Measurements from ENCODE around the gene CCNH. TPM values are rescaled to one million over a fixed set of nuclear protein-coding genes. Genes with fewer than 3 reads are reported as not detected.

Gene CCNH
- total RNA-seq = 10 to 100 TPM; 33.0 to 98.0 (median 67.6) TPM

DNA sequence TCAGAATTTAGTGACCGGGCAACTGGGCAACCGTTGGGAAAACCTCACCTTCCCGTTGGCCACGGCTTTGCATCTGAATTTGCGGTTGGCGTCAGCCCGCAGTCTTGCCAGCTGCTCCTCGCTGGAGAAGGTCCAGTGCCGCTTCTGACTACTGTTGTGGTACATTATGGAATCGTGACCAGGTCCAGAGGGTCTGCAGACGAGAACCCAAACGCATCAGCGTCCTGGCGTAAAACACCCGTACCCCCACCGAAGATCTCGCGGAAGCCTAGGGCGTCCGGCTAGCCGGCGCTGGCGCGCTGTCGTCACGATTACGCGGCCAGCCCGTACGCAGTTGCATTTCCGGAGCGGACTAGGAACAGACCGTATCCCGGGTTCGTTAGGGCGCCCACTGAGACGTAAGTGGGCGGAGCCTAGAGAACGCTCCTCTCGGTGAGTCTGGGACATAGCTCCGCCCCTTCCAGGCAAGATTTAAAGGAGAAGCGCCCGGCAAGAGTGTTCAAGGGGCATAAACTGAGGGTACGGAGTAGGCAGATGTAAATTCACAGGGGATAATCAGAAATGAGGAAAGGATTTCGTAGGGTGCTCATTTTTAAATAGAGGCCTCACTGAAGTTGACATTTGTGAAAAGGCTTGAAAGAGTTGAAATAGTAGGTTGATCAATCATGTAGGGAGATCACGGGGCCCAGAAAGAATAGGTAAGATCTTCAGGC lies at the start of gene CCNH:
Gene CCNH (minus strand): TSS at position 301 of the 713 bp plus-strand sequence. CDS start 136 bp downstream, at position 165.
- WGBS = under 1% methylated on average over 12 of the region's 46 CpGs
- intact Hi-C loops (cut with DNase I) = loop anchor here (5.0 kb wide), 1 partner anchor 145 kb away; the partner anchor contains the start of gene RASA1
- TF ChIP-seq POLR2A (IDR thresholded peaks at IDR 0.05; ENCODE audit: low read depth) = peak; percentile 93
- TF ChIP-seq, protein P1, sequence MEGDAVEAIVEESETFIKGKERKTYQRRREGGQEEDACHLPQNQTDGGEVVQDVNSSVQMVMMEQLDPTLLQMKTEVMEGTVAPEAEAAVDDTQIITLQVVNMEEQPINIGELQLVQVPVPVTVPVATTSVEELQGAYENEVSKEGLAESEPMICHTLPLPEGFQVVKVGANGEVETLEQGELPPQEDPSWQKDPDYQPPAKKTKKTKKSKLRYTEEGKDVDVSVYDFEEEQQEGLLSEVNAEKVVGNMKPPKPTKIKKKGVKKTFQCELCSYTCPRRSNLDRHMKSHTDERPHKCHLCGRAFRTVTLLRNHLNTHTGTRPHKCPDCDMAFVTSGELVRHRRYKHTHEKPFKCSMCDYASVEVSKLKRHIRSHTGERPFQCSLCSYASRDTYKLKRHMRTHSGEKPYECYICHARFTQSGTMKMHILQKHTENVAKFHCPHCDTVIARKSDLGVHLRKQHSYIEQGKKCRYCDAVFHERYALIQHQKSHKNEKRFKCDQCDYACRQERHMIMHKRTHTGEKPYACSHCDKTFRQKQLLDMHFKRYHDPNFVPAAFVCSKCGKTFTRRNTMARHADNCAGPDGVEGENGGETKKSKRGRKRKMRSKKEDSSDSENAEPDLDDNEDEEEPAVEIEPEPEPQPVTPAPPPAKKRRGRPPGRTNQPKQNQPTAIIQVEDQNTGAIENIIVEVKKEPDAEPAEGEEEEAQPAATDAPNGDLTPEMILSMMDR (IDR thresholded peaks at IDR 0.05) = peak in 1 of 3 experiments; percentile 16
- peak; percentile 100 for TF ChIP-seq POLR2AphosphoS5 (IDR thresholded peaks at IDR 0.05)
- TF ChIP-seq EP300 (IDR thresholded peaks at IDR 0.05) = peak; percentile 99

DNA sequence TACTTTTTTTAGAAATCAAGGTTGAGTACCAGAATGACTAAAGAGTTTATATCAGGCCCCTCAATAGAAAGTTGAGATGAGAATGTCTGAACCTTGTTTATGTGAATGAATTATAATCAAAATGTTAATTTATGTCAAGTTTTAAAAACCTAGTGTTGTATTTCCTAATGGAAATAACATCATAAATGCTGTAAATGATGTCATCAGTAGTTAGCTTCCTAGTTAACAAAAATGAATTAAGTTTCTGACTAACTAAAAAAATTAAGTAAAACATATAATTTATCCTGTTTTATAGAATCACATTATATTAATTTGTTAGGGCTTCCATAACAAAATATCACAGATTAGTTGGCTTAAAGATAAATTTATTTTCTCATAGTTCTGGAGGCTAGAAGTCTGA lies 45.0 kb upstream of the CCNH start:
- Histone ChIP-seq H3K27me3 (no peaks in the 10 kb centered on the region), H3K4me3 (no peak overlapping the region), H3K36me3 (no peaks in the 10 kb centered on the region), H3K27ac (replicated peaks in 1 of 4) (no peak overlapping the region), H3K9me3 (peaks cover 0 to 13% (median 0%) of the 10 kb centered on the region in 4 donors), H3K4me1 (no peaks in the 10 kb centered on the region)
- no peak for DNase-seq (ENCODE audit: extremely low spot score)
- TF ChIP-seq POLR2AphosphoS5 (IDR thresholded peaks at IDR 0.05) (no peak), POLR2A (IDR thresholded peaks at IDR 0.05; ENCODE audit: low read depth) (no peak), EP300 (IDR thresholded peaks at IDR 0.05) (no peak)
- TF ChIP-seq, protein P1 (IDR thresholded peaks at IDR 0.05) = no peak
- intact Hi-C loops (cut with DNase I) = no loop called here

More for the DNA sequence above, at the start of gene CCNH:
- Histone ChIP-seq H3K36me3 (peaks cover 4 to 30% (median 23%) of the 10 kb centered on the region in 4 donors), H3K4me1 (peaks cover 19 to 26% (median 24%) of the 10 kb centered on the region in 4 donors), H3K27me3 (no peaks in the 10 kb centered on the region), H3K27ac (replicated peaks in 1 of 4) (peak within 1 kb of the TSS; percentile 97 to 100 (median 98)), H3K9me3 (no peaks in the 10 kb centered on the region), H3K4me3 (peak within 1 kb of the TSS; percentile 86 to 90 (median 88))
- DNase-seq (ENCODE audit: extremely low spot score) = peak; percentile 99

DNA sequence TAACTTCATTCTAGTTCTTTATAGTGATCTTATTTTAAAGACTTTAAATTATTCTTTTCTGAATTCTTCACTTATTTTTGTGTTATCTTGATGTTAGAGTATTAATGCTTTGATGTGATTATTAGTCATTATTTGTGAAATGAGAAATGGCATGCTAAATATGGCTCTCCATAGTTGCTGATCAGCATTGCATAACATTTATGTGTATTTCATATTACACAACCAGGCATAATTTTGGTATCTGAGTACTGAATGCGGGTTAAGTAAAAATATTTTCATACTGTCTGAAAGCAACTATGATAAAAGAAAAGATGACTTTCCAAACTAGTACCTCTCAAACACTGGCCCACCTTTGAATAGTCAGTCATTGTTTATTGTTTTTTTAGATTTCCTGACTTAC lies 41.1 kb upstream of the CCNH start:
- H3K9me3 ChIP-seq = no peaks in the 10 kb centered on the region
- H3K4me3 ChIP-seq = no peak overlapping the region
- no peaks in the 10 kb centered on the region for H3K4me1 ChIP-seq
- TF ChIP-seq EP300 (IDR thresholded peaks at IDR 0.05) (no peak), POLR2AphosphoS5 (IDR thresholded peaks at IDR 0.05) (no peak), POLR2A (IDR thresholded peaks at IDR 0.05; ENCODE audit: low read depth) (no peak)
- TF ChIP-seq, protein P1 (IDR thresholded peaks at IDR 0.05) = no peak
- H3K27me3 ChIP-seq = no peaks in the 10 kb centered on the region
- intact Hi-C loops (cut with DNase I) = no loop called here
- DNase-seq (ENCODE audit: extremely low spot score) = no peak
- H3K27ac ChIP-seq (replicated peaks in 1 of 4) = no peak overlapping the region
- WGBS = 92% methylated on average over 1 of the region's 1 CpG
- H3K36me3 ChIP-seq = no peaks in the 10 kb centered on the region

DNA sequence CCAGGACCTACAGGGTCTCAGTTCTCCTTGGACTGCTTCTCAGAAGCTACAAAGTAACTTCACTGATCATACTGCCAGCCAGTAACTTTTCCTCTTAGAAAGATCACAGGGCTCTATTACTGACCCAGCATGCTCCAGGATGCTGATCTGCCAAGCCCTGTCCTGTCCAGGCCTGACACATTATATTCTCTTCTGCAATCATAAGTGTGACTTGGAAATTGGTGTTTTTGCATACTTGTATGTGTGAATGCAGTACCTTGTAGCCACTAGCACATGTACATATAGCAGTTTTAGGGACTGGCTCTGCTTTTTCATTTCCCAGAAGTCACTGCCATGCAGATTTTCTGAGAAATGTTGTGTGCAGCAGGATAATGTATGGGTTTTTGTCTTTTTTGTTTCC lies 40.1 kb upstream of the CCNH start:
- TF ChIP-seq POLR2A (IDR thresholded peaks at IDR 0.05; ENCODE audit: low read depth) (no peak), POLR2AphosphoS5 (IDR thresholded peaks at IDR 0.05) (no peak), EP300 (IDR thresholded peaks at IDR 0.05) (no peak)
- TF ChIP-seq, protein P1 (IDR thresholded peaks at IDR 0.05) = no peak
- no peak for DNase-seq (ENCODE audit: extremely low spot score)
- Histone ChIP-seq H3K27me3 (no peaks in the 10 kb centered on the region), H3K4me1 (no peaks in the 10 kb centered on the region), H3K4me3 (no peak overlapping the region), H3K27ac (replicated peaks in 1 of 4) (no peak overlapping the region), H3K36me3 (no peaks in the 10 kb centered on the region), H3K9me3 (no peaks in the 10 kb centered on the region)
- intact Hi-C loops (cut with DNase I) = no loop called here
